ENCODE data around the gene DTNB. TPM values are rescaled to one million over a fixed set of nuclear protein-coding genes. Genes with fewer than 3 reads are reported as not detected.
"Not testable (repeated sequence)": the region's sequence is repeated elsewhere in the genome, so short reads cannot be mapped to it uniquely, and the experiment has no call there.

DTNB gene
- total RNA-seq, 2 experiments from 2014 or later: 23.7 to 49.8 TPM

DNA sequence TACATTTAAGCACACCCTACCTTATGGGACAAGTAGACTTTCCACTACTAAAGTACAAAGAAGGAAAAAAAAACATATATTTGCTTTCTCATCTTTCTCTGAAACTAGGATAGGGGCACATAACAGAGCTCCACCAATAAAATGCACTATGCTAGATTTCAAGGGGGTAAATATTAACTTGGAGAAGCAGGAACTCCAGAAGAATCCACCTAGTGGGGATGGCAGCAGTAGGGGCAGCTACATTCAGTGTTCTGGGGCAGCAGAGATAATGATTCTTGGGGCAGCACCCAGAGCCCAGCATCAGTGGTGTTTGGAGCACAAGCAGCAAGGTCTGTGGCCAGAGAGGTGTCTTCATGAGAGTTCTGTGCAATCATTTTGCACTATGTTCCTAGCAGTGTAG lies 64.7 kb downstream of the DTNB start:
- no peak overlapping the region for H3K4me3 Mint-ChIP-seq
- CTCF ChIA-PET: interaction anchor here (1.1 to 4.6 kb wide), 9 partner anchors 28 to 592 kb away, joined by 3 to 66 read pairs (median 10); partner anchors contain the start of genes ASXL2 and DTNB
- H3K9me3 Mint-ChIP-seq (ENCODE audit: low read depth): no peaks in the 10 kb centered on the region
- H3K4me1 Mint-ChIP-seq: peaks cover 10% of the 10 kb centered on the region
- no peak overlapping the region for H3K27ac Mint-ChIP-seq
- H3K36me3 Mint-ChIP-seq: no peaks in the 10 kb centered on the region
- ATAC-seq (no peak), DNase-seq (no peak)
- no peaks in the 10 kb centered on the region for H3K27me3 Mint-ChIP-seq

DNA sequence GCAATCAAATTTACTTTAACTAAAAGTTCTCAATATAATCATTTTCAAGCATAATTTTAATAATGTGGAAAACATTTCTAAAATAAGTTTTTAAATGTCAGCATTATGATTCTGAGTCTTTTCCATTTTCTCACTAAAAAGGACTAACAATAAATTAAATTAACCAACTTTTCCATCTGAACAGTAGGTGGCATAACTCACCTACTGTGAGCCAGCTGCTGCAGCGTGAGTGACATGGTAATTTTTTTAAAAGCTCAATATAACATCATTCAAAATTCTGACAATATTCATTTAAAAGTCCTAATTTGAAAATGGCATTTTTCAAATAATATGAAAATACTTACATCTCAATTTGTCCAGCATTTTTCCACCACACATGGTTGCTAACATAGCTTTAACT lies 66.5 kb downstream of the DTNB start:
- H3K4me1 Mint-ChIP-seq: peaks cover 20% of the 10 kb centered on the region
- H3K27me3 Mint-ChIP-seq: no peaks in the 10 kb centered on the region
- CTCF ChIA-PET: interaction anchor here (0.8 to 4.6 kb wide), 32 partner anchors 9 to 577 kb away, joined by 3 to 66 read pairs (median 4); partner anchors contain the start of genes ASXL2 and DTNB
- DNase-seq (no peak), ATAC-seq (no peak)
- H3K27ac Mint-ChIP-seq: no peak overlapping the region
- no peaks in the 10 kb centered on the region for H3K9me3 Mint-ChIP-seq (ENCODE audit: low read depth)
- H3K36me3 Mint-ChIP-seq: no peaks in the 10 kb centered on the region
- no peak overlapping the region for H3K4me3 Mint-ChIP-seq

DNA sequence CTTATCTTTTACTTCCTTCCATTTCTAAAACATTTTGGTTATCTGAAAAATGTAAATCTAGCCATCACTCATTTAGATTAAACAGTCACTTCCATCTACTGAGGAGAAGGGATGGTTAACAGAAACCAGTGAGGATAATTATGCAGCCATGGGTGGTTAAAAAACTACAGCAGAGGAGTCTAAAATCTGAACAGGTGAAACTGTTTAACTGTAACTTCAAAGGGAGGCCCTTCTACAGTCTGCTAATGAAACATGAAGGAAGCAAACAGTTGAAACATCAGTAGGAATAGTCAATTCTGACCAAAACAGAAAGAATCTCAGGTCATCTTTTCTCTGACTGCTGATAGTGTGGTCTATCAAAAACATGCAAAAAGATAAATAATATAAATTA lies 71.0 kb downstream of the DTNB start:
- Mint-ChIP-seq H3K9me3 (ENCODE audit: low read depth) (no peaks in the 10 kb centered on the region), H3K27ac (peak overlapping the region; percentile 19), H3K4me1 (peaks cover 29% of the 10 kb centered on the region), H3K36me3 (peaks cover 8% of the 10 kb centered on the region), H3K27me3 (no peaks in the 10 kb centered on the region), H3K4me3 (no peak overlapping the region)
- no peak for DNase-seq
- peak; percentile 23 for ATAC-seq
- CTCF ChIA-PET: interaction anchor here (1.3 kb wide), 1 partner anchor 9 kb away, joined by 3 read pairs; no protein-coding TSS in a partner anchor

DNA sequence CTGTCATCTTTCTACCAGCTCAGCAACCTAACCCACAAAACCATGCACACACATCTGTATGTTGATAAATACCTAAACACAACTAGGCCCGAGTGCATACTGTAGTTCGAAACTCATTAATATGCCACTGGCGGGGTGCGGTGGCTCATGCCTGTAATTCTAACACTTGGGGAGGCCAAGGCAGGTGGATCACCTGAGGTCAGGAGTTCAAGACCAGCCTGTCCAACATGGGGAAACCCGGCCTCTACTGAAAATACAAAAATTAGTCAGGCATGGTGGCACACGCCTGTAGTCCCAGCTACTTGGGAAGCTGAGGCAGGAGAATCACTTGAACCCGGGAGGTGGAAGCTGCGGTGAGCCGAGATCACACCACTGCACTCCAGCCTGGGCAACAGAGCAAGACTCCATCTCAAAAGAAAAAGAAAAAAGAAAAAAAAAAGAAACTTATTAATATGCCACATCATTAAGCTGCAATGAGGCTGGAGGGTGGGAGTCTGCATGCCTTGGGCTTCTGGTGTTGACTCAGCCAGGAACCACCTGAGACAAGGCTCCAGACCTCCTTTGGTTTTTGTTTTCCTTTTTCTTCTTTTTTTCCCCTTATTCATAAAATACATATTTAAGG lies 71.6 kb downstream of the DTNB start:
- DNase-seq; H3K9me3 Mint-ChIP-seq (ENCODE audit: low read depth); H3K4me3 Mint-ChIP-seq; H3K36me3 Mint-ChIP-seq; H3K27me3 Mint-ChIP-seq: not testable (repeated sequence)
- Mint-ChIP-seq H3K27ac (peak overlapping the region; percentile 19), H3K4me1 (peaks cover 29% of the 10 kb centered on the region)
- CTCF ChIA-PET: interaction anchor here (1.3 kb wide), 1 partner anchor 9 kb away, joined by 3 read pairs; no protein-coding TSS in a partner anchor
- ATAC-seq: peak; percentile 47

DNA sequence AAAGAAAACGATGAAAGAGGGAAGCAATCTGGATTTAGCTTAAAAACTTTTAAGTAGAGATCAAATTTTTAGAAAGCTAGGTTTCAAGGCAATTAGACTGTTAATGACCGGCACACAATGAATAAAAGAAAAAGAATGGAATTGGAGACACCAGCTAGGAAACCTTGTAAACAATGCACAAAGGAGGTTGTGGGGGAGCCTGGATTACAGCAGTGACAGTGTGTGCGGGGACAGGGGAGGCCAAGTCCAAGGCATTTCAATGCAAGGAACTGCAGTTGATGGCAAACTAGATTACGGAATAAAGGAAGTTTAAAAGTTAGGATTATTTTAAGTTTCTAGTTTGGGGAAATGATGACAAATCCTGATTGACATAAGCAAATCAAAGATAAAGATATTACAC lies 74.5 kb downstream of the DTNB start:
- Mint-ChIP-seq H3K36me3 (peaks cover 9% of the 10 kb centered on the region), H3K27me3 (no peaks in the 10 kb centered on the region), H3K4me3 (no peak overlapping the region), H3K4me1 (peaks cover 25% of the 10 kb centered on the region), H3K9me3 (ENCODE audit: low read depth) (no peaks in the 10 kb centered on the region), H3K27ac (no peak overlapping the region)
- no peak for ATAC-seq
- CTCF ChIA-PET: interaction anchor here (1.2 to 2.3 kb wide), 3 partner anchors 8 to 546 kb away, joined by 3 to 7 read pairs (median 3); no protein-coding TSS in a partner anchor
- no peak for DNase-seq

DNA sequence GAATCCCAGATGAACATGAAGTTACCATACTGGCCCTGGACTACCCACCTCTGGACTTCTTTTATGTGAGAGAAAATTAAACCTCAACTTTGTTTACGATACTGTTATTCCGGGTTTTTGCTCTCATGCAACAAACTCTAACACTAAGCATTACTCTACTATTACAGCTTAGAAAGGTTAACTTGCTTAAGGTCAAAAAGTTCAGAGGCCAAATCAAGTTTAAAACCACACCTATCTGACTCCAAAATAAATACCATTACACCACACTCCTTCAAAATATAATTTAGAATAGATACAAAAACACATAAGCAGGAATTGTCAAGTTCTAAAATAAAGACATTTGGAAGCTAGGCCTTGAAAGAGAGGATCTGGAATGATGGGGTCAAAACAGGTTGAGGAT lies 75.0 kb downstream of the DTNB start:
- no peak for ATAC-seq
- Mint-ChIP-seq H3K9me3 (ENCODE audit: low read depth) (no peaks in the 10 kb centered on the region), H3K4me3 (no peak overlapping the region), H3K27me3 (no peaks in the 10 kb centered on the region), H3K4me1 (peaks cover 22% of the 10 kb centered on the region), H3K36me3 (peaks cover 10% of the 10 kb centered on the region), H3K27ac (no peak overlapping the region)
- CTCF ChIA-PET: interaction anchor here (0.6 to 2.3 kb wide), 5 partner anchors 9 to 547 kb away, joined by 3 to 7 read pairs (median 3); no protein-coding TSS in a partner anchor
- no peak for DNase-seq

DNA sequence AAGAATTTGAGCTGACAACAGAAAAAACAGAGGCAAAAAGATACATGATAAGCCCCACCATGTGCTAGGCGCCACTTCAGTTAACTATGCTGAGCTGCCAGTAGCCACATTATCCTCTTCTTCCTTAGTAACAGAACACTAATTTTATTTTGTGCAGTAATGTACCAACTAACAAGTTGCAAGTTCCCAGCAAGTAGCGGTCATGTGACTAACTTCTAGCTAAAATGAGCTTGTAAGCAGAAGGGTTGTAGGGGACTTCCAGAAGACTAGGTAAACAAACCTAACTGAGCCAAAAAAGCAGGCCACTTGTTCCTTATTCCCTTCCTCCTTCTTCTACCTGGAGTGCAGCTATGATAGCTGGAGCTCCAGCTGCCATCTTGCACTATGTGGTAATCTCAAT lies 75.5 kb downstream of the DTNB start:
- H3K9me3 Mint-ChIP-seq (ENCODE audit: low read depth): no peaks in the 10 kb centered on the region
- H3K27me3 Mint-ChIP-seq: no peaks in the 10 kb centered on the region
- no peak overlapping the region for H3K4me3 Mint-ChIP-seq
- peaks cover 22% of the 10 kb centered on the region for H3K4me1 Mint-ChIP-seq
- DNase-seq (no peak), ATAC-seq (no peak)
- peaks cover 10% of the 10 kb centered on the region for H3K36me3 Mint-ChIP-seq
- H3K27ac Mint-ChIP-seq: no peak overlapping the region
- CTCF ChIA-PET: interaction anchor here (0.6 to 2.3 kb wide), 5 partner anchors 9 to 547 kb away, joined by 3 to 7 read pairs (median 3); no protein-coding TSS in a partner anchor

DNA sequence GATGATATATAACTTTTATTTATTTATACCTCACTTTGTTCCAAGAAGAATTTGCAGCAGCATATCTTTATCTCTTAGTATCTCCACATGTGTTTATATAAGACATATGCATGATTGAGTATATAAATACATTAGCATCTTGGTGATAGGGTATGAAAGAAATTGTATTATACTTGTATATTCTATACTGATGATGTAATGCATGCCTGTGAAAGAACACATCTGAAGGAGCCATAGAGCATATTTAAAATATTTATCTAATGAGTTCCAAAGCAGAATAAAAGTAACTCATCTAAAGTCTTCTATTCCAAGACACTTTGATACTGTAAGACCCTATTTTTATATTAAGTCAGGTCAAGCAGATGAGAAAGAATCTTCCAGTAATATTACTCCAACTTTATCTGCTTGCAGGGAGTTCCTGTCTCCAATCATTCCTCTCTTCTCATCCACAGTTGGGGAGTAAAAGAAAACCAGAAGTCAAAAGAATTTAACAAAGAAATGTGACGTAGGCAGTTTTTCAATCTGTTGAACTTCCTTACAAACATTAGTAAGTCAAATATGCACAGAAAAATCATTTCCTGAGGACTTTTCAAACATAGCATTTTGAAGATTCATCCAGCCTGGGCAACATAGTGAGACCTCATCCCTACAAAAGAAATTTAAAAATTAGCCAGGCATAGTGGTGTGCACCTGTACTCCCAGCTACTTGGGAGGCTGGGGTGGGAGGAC lies 76.7 kb downstream of the DTNB start:
- Mint-ChIP-seq H3K27me3 (no peaks in the 10 kb centered on the region), H3K4me1 (peaks cover 28% of the 10 kb centered on the region)

DNA sequence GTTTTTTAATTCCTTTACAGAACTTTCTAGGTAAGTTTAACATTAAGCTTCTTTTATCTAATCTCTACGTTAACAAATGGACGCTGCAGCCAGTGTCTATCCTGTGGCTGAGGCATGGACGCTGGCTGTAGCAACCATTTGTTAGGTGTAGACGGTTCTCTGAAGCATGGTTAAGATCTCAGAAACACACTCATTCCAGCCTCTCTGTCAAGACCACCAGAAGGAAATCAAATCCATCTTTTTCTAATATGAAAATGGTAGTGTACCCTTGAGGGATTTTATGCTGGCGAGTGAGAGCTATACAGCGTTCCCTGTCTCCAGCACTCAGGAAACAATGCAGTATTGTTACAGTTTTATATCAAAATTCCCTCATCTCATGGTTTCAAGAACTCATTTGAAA lies 78.0 kb downstream of the DTNB start:
- Mint-ChIP-seq H3K9me3 (ENCODE audit: low read depth) (no peaks in the 10 kb centered on the region), H3K27ac (no peak overlapping the region), H3K4me3 (no peak overlapping the region), H3K27me3 (no peaks in the 10 kb centered on the region), H3K36me3 (peaks cover 13% of the 10 kb centered on the region), H3K4me1 (peaks cover 29% of the 10 kb centered on the region)
- ATAC-seq (no peak), DNase-seq (no peak)
- CTCF ChIA-PET: interaction anchor here (1.1 kb wide), 1 partner anchor 11 kb away, joined by 4 read pairs; no protein-coding TSS in a partner anchor

More for the DNA sequence above, 76.7 kb downstream of the DTNB start:
- no peaks in the 10 kb centered on the region for H3K9me3 Mint-ChIP-seq (ENCODE audit: low read depth)
- H3K36me3 Mint-ChIP-seq: peaks cover 13% of the 10 kb centered on the region
- DNase-seq (no peak), ATAC-seq (no peak)
- no peak overlapping the region for H3K4me3 Mint-ChIP-seq
- CTCF ChIA-PET: interaction anchor here (1.1 to 2.3 kb wide), 2 partner anchors 10 kb away, joined by 4 to 7 read pairs; no protein-coding TSS in a partner anchor
- no peak overlapping the region for H3K27ac Mint-ChIP-seq

DNA sequence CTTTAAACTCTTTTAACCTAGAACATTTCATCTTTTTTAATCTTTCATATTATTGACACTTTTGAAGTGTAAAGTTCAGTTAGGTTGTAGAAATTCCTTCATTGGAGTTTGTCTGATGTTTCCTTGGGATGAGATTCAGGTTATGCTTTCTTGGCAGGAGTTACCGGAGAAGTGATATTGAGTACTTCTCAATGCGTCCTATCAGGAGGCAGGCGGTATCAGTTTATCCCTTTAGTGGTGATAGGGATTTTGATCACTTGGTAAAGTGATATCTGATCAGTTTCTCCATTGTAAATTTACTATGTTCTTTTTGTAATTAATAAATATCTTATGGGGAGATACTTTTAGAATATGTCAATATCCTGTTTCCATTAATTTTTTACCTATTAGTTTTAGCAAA lies 78.4 kb downstream of the DTNB start:
- Mint-ChIP-seq H3K36me3 (peaks cover 13% of the 10 kb centered on the region), H3K4me3 (no peak overlapping the region), H3K27me3 (no peaks in the 10 kb centered on the region), H3K4me1 (peaks cover 31% of the 10 kb centered on the region), H3K9me3 (ENCODE audit: low read depth) (no peaks in the 10 kb centered on the region), H3K27ac (no peak overlapping the region)
- ATAC-seq: no peak
- CTCF ChIA-PET: no interaction called here
- DNase-seq: no peak

DNA sequence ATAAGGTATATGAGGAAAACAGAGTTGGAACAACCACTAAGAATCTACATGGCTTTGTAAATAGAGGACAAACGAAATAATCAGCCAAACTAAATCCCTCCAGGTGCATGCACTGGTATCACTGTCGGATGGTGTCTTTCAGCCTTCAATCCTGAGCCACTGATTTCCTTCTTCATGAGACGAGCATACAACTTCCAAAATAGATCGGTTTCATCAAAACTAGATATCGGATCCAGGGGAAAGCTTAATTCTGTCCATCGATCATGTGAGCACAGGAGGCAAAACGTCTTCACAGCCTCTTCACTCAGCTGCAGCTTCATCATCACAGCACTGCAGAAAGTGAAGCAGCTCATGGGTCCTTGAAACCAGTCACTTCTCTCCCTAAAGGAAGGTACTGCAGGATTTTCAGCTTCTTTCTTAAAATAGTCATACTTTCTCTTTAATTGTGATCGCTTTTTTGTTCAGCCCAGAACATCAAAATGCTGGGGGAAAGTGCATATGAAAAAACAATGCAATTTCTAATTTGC lies 80.5 kb downstream of the DTNB start:
- Mint-ChIP-seq H3K4me3 (no peak overlapping the region), H3K9me3 (ENCODE audit: low read depth) (no peaks in the 10 kb centered on the region), H3K4me1 (peaks cover 42% of the 10 kb centered on the region), H3K27me3 (no peaks in the 10 kb centered on the region), H3K36me3 (peaks cover 7% of the 10 kb centered on the region), H3K27ac (peak overlapping the region; percentile 20)
- CTCF ChIA-PET: interaction anchor here (0.9 to 1.6 kb wide), 4 partner anchors 10 to 464 kb away, joined by 3 to 5 read pairs (median 4); no protein-coding TSS in a partner anchor
- ATAC-seq: no peak
- DNase-seq: no peak

DNA sequence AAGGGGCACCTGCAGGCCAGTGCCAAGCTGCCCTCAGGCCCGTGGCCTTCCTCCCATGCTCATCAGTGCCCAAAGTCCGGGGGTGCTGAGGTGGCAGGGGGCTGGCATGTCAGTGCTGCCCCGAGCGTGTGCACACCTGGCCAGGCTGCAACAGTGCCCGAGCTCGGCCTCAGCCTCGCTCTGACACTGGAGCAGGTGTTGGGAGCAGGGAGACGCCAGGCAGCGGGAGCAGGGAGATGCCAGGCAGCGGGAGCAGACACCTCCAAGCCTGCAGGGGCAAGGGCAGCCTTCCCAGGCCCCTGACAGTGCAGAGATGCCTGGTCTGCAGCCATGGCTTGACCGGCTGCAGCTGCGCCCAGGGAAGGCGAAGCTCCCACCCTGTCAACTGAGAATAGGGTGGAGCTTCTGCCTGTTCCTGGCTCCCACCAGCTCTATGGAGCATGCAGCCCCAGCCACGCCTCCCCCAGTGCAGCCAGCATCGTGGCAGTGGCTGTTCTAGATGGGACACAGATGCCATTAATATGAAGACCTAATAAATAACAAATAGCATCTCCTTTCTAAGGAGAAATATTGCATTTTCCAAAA lies 82.4 kb downstream of the DTNB start:
- peaks cover 4% of the 10 kb centered on the region for H3K36me3 Mint-ChIP-seq
- H3K27me3 Mint-ChIP-seq: no peaks in the 10 kb centered on the region
- CTCF ChIA-PET: no interaction called here
- peaks cover 54% of the 10 kb centered on the region for H3K4me1 Mint-ChIP-seq
- no peaks in the 10 kb centered on the region for H3K9me3 Mint-ChIP-seq (ENCODE audit: low read depth)
- DNase-seq (no peak), ATAC-seq (no peak)
- H3K4me3 Mint-ChIP-seq: no peak overlapping the region
- H3K27ac Mint-ChIP-seq: peak overlapping the region; percentile 63

DNA sequence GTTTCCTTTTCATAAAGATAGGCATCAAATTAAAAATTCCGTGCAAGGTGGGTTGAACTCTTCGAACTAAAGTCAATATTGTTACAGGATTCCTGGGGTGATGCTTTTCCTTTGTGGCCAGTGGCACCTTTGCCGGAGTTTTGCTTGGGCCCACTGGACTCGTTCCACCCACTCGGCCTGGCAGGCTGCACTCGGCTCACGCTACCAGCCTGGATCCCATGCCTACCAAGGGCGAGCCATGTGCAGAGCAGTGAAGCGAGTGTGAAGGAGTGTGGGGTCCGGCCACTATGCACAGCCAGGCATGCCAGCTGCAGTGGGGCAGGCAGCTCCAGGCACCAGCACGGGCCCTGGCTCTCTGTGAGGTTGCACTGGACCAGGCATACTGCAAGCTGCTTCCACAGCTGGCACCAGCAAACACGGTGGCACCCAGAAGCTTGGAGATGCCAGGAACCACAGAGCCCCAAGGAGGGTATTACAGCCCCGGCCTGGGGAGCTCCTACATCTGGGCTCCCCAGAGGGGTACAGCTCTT lies 83.6 kb downstream of the DTNB start:
- ATAC-seq (no peak), DNase-seq (no peak)
- CTCF ChIA-PET: interaction anchor here (0.7 to 1.1 kb wide), 2 partner anchors 23 to 313 kb away, joined by 3 to 4 read pairs; no protein-coding TSS in a partner anchor
- Mint-ChIP-seq H3K4me3 (no peak overlapping the region), H3K9me3 (ENCODE audit: low read depth) (no peaks in the 10 kb centered on the region), H3K27me3 (no peaks in the 10 kb centered on the region), H3K27ac (no peak overlapping the region), H3K4me1 (peaks cover 56% of the 10 kb centered on the region), H3K36me3 (peaks cover 6% of the 10 kb centered on the region)

Data from activated CD8-positive, alpha-beta memory T cell treated with anti-CD3 and anti-CD28 coated beads, Interleukin-2, amount 10 ng/mL, durations not matched to agents 7 days and 5 days (primary cell).